ENCODE data around the gene FAM174C. TPM values are rescaled to one million over a fixed set of nuclear protein-coding genes. Genes with fewer than 3 reads are reported as not detected.

FAM174C gene
- polyA plus RNA-seq, 1 donor (not counting 4 experiments of a cell fraction or from before 2014, with no cell fraction given), result 18.5 TPM

DNA sequence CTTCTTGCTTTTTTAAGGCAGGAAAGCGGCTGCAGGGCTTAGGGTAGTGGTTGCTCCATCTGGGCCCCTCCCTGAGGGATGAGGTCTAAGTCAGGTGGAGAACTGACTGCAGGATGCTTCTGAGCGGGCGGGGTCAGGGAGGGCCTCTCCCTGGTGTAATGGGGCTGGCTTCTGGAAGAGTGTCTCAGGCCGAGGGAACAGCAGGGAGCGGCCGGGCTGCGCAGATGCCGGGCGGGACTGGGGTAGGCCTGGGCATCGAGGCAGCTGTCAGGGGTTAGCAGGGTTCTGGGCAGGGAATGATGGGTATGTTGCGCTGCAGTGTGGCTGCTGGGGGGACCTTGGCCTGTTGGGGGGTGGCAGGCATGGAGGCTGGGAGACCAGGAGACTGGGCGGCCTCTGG lies 2.7 kb downstream of the FAM174C start:
- no peaks in the 10 kb centered on the region for H3K9me3 ChIP-seq (ENCODE audit: control insufficient read depth, low read depth, low read length)
- TF ChIP-seq, protein P1, sequence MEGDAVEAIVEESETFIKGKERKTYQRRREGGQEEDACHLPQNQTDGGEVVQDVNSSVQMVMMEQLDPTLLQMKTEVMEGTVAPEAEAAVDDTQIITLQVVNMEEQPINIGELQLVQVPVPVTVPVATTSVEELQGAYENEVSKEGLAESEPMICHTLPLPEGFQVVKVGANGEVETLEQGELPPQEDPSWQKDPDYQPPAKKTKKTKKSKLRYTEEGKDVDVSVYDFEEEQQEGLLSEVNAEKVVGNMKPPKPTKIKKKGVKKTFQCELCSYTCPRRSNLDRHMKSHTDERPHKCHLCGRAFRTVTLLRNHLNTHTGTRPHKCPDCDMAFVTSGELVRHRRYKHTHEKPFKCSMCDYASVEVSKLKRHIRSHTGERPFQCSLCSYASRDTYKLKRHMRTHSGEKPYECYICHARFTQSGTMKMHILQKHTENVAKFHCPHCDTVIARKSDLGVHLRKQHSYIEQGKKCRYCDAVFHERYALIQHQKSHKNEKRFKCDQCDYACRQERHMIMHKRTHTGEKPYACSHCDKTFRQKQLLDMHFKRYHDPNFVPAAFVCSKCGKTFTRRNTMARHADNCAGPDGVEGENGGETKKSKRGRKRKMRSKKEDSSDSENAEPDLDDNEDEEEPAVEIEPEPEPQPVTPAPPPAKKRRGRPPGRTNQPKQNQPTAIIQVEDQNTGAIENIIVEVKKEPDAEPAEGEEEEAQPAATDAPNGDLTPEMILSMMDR (optimal IDR thresholded peaks at IDR 0.05 in 1 of 3, IDR thresholded peaks at IDR 0.05 in 1 of 3, conservative IDR thresholded peaks at IDR 0.05 in 1 of 3; ENCODE audit: extremely low read depth in 1 of 3, insufficient read depth in 2 of 3, low read length in 3 of 3), result no peak
- no peak for TF ChIP-seq EZH2 (IDR thresholded peaks at IDR 0.05; ENCODE audit: low read length)
- H3K4me3 ChIP-seq (ENCODE audit: control insufficient read depth in 2 of 3, extremely low read depth in 1 of 3, insufficient read depth in 2 of 3, low read depth in 1 of 3, low read length in 3 of 3), result no peak overlapping the region
- no peaks in the 10 kb centered on the region for H3K9me1 ChIP-seq (ENCODE audit: control insufficient read depth, extremely low read depth, insufficient read depth, low read length)
- H3K4me1 ChIP-seq (ENCODE audit: control insufficient read depth, extremely low read depth, insufficient read depth, low read length), result peaks cover 24% of the 10 kb centered on the region
- FAIRE-seq (no peak), DNase-seq (ENCODE audit: low read depth, low spot score) (no peak)
- H3K27ac ChIP-seq (ENCODE audit: control insufficient read depth, insufficient read depth, low read length), result no peak overlapping the region
- H3K9ac ChIP-seq (ENCODE audit: control insufficient read depth, extremely low read depth, insufficient read depth, low read length), result no peak overlapping the region
- peaks cover 10% of the 10 kb centered on the region for H4K20me1 ChIP-seq (ENCODE audit: control insufficient read depth, extremely low read depth, insufficient read depth, low read length)
- H3K36me3 ChIP-seq (ENCODE audit: control insufficient read depth in 2 of 2, extremely low read depth in 1 of 2, insufficient read depth in 2 of 2, low read length in 2 of 2), result peaks cover 18 to 31% of the 10 kb centered on the region in 2 experiments
- peaks cover 4% of the 10 kb centered on the region for H3K27me3 ChIP-seq (ENCODE audit: control insufficient read depth, extremely low read depth, insufficient read depth, low read length)
- peaks cover 25% of the 10 kb centered on the region for H3K79me2 ChIP-seq (ENCODE audit: control insufficient read depth, insufficient read depth, low read length)
- H3K4me2 ChIP-seq (ENCODE audit: control insufficient read depth, extremely low read depth, insufficient read depth, low read depth, low read length), result no peak overlapping the region
- H2AFZ ChIP-seq (ENCODE audit: control insufficient read depth, low read length), result no peak overlapping the region
- dilution Hi-C loops (cut with MboI; ENCODE audit: extremely low pct_ligation_motif_present, low sequenced_read_pairs), result no loop called here

DNA sequence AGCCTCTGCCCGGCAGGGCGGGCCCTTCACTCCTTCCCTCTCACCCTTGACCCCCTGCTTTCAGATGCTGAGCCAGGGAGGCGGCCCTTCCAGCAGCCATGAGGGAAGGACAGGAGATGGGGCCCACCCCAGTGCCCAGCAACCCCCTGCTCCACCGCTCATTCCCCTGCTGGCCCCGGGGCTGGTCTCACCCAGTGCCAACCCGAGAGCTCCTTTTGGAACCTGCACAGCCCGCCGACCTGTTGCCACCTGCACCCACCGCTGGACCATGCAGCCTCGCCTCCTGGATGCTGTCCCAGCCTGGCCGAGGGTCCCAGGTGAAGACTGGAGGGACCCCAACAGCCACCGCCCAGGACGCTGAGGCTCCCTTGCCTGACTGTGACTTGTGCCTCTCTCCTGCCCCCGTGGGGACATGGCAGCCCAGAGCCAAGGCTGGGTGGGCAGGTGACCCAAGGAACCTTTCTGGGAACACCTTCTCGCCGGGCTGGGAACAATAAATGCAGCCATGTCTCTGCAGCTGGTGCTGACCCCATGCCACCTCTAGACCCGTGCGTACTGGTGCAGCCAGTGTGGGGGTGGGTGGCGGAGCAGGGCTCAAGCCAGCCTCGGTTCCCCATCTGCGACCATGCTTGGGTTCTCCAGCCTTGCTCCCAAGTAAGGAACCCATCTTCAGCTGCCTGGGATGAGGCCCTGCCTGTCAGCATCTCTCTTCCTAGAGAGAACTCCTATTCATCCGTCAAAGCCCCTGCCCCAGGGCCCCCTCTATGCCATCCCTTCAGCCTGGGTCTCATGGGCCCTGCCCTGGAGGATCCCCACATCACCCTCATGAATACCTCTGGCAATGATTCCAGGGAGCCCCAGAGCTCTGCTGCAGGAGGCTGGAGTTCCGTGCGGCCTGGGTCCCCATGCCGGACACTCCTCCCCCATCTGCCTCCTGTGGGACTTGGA lies 3.7 kb downstream of the FAM174C start:
- TF ChIP-seq, protein P1 (optimal IDR thresholded peaks at IDR 0.05 in 1 of 3, IDR thresholded peaks at IDR 0.05 in 1 of 3, conservative IDR thresholded peaks at IDR 0.05 in 1 of 3; ENCODE audit: extremely low read depth in 1 of 3, insufficient read depth in 2 of 3, low read length in 3 of 3), result no peak
- no peak for TF ChIP-seq EZH2 (IDR thresholded peaks at IDR 0.05; ENCODE audit: low read length)
- H2AFZ ChIP-seq (ENCODE audit: control insufficient read depth, low read length), result no peak overlapping the region
- H3K4me3 ChIP-seq (ENCODE audit: control insufficient read depth in 2 of 3, extremely low read depth in 1 of 3, insufficient read depth in 2 of 3, low read depth in 1 of 3, low read length in 3 of 3), result no peak overlapping the region
- H3K4me1 ChIP-seq (ENCODE audit: control insufficient read depth, extremely low read depth, insufficient read depth, low read length), result peaks cover 17% of the 10 kb centered on the region
- H3K27me3 ChIP-seq (ENCODE audit: control insufficient read depth, extremely low read depth, insufficient read depth, low read length), result peaks cover 13% of the 10 kb centered on the region
- H4K20me1 ChIP-seq (ENCODE audit: control insufficient read depth, extremely low read depth, insufficient read depth, low read length), result peaks cover 10% of the 10 kb centered on the region
- H3K36me3 ChIP-seq (ENCODE audit: control insufficient read depth in 2 of 2, extremely low read depth in 1 of 2, insufficient read depth in 2 of 2, low read length in 2 of 2), result peaks cover 11 to 22% of the 10 kb centered on the region in 2 experiments
- no peak for FAIRE-seq
- H3K9me1 ChIP-seq (ENCODE audit: control insufficient read depth, extremely low read depth, insufficient read depth, low read length), result no peaks in the 10 kb centered on the region
- dilution Hi-C loops (cut with MboI; ENCODE audit: extremely low pct_ligation_motif_present, low sequenced_read_pairs), result no loop called here
- no peaks in the 10 kb centered on the region for H3K9me3 ChIP-seq (ENCODE audit: control insufficient read depth, low read depth, low read length)
- no peak for DNase-seq (ENCODE audit: low read depth, low spot score)
- no peak overlapping the region for H3K4me2 ChIP-seq (ENCODE audit: control insufficient read depth, extremely low read depth, insufficient read depth, low read depth, low read length)
- H3K27ac ChIP-seq (ENCODE audit: control insufficient read depth, insufficient read depth, low read length), result no peak overlapping the region
- peaks cover 16% of the 10 kb centered on the region for H3K79me2 ChIP-seq (ENCODE audit: control insufficient read depth, insufficient read depth, low read length)
- no peak overlapping the region for H3K9ac ChIP-seq (ENCODE audit: control insufficient read depth, extremely low read depth, insufficient read depth, low read length)

All from keratinocyte (primary cell).